ENCODE measurements around the gene C3orf18. TPM values are rescaled to one million over a fixed set of nuclear protein-coding genes. Genes with fewer than 3 reads are reported as not detected.

The C3orf18 gene
- total RNA-seq, 1 donor from 2014 or later, result 3.9 TPM

DNA sequence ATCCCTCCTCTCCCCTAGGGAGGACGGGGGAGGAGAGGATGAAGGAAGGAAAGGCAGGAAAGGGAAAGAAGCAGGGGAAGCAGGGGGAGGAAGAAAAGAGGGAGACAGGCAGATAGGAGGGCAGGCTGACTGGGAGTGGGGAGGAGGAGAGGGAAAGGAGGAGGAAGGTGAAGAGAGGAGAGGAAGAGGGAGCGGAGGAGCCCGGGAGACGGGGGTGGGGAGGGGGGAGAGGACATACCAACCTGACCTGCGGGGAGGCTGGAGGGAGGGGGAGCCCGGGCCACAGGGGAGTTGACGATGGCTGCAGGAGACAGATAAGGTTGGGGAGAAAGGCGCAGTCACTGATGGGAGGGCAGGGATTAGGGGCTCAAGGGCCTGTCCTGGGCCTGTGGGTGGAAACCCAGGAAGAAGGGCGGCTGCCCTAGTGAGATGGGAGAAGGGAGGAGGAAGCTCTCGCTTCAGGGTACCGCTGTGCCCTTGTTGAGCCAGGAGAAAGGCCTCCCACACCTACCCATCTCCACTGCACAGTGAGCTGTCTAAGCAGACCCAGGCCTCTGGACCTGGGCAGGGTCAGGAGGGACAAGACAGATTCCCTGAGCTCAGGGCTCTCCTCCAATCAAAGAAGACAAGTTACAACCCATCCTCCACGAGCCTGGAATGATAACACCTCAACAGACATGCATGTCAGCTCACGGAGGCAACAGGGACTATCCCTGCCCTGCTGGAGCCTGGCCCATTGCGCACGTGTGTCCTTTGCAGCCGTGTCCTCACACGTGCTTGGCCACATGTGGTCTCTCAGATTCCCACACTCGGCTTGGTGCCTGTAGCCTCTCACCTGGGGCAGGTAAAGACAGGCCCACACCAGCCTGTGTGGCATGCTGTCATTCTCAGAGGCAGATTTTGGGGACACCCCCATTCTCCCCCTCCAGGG is 27.9 kb downstream of the C3orf18 start:
- Mint-ChIP-seq H3K27me3 (ENCODE audit: unreplicated experiment) (peaks cover 37% of the 10 kb centered on the region), H3K4me3 (ENCODE audit: unreplicated experiment) (no peak overlapping the region), H3K9me3 (ENCODE audit: unreplicated experiment) (no peaks in the 10 kb centered on the region), H3K4me1 (ENCODE audit: unreplicated experiment) (peaks cover under 1% of the 10 kb centered on the region), H3K27ac (ENCODE audit: unreplicated experiment) (no peak overlapping the region), H3K36me3 (ENCODE audit: unreplicated experiment) (no peaks in the 10 kb centered on the region)
- no peak for TF ChIP-seq CTCF (IDR thresholded peaks at IDR 0.05)
- DNase-seq (ENCODE audit: extremely low spot score, unreplicated experiment), result no peak

GRCh38 chr3:50537421-50538129 is 30.0 kb downstream of the C3orf18 start:
- Mint-ChIP-seq H3K4me3 (ENCODE audit: unreplicated experiment) (no peak overlapping the region), H3K36me3 (ENCODE audit: unreplicated experiment) (no peaks in the 10 kb centered on the region), H3K4me1 (ENCODE audit: unreplicated experiment) (peaks cover 9% of the 10 kb centered on the region), H3K27ac (ENCODE audit: unreplicated experiment) (no peak overlapping the region), H3K9me3 (ENCODE audit: unreplicated experiment) (no peaks in the 10 kb centered on the region), H3K27me3 (ENCODE audit: unreplicated experiment) (peaks cover 38% of the 10 kb centered on the region)
- no peak for TF ChIP-seq CTCF (IDR thresholded peaks at IDR 0.05)
- DNase-seq (ENCODE audit: extremely low spot score, unreplicated experiment), result no peak

- H3K36me3 Mint-ChIP-seq (ENCODE audit: unreplicated experiment), result no peaks in the 10 kb centered on the region
- no peaks in the 10 kb centered on the region for H3K9me3 Mint-ChIP-seq (ENCODE audit: unreplicated experiment)
- no peak for TF ChIP-seq CTCF (IDR thresholded peaks at IDR 0.05)
- peaks cover 38% of the 10 kb centered on the region for H3K27me3 Mint-ChIP-seq (ENCODE audit: unreplicated experiment)
- peaks cover 18% of the 10 kb centered on the region for H3K4me1 Mint-ChIP-seq (ENCODE audit: unreplicated experiment)
- H3K4me3 Mint-ChIP-seq (ENCODE audit: unreplicated experiment), result no peak overlapping the region
- DNase-seq (ENCODE audit: extremely low spot score, unreplicated experiment), result no peak
- no peak overlapping the region for H3K27ac Mint-ChIP-seq (ENCODE audit: unreplicated experiment)
Observed at GRCh38 chr3:50536471-50537180, 30.9 kb downstream of the C3orf18 start.

DNA sequence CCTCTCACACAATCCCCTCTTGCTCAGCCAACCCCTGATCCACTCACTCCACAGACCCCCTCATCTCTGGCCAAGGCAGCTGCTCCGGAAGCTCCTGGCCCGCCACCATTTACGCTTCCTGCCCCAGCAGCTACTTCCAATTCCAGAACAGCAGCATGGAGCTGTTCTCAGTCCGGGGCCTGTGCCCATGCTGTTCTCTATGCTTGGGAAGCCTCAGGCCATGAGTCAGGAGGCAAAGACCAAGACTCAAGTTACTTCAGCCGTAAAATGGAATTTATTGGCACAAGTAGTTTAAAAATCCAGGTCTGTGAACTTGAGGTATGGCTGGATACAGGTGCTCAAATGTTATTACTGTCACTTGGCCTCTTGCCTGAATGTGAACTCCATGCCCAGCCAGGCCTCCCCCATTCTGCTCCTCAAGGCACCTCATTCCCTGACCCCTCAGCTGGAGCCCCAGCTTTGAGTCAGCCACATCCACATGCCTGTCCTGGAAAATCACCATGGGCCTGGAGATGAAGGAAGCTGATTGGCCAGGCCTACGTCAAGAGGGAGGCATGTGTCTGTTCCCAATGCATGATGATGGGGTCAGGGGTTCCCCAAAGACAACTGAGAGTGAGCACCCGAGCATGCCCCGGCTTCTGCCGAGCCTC is 32.7 kb downstream of the C3orf18 start:
- H3K4me1 Mint-ChIP-seq (ENCODE audit: unreplicated experiment), result peaks cover 20% of the 10 kb centered on the region
- peak overlapping the region; percentile 35 for H3K27ac Mint-ChIP-seq (ENCODE audit: unreplicated experiment)
- DNase-seq (ENCODE audit: extremely low spot score, unreplicated experiment), result no peak
- no peak overlapping the region for H3K4me3 Mint-ChIP-seq (ENCODE audit: unreplicated experiment)
- H3K9me3 Mint-ChIP-seq (ENCODE audit: unreplicated experiment), result no peaks in the 10 kb centered on the region
- no peak for TF ChIP-seq CTCF (IDR thresholded peaks at IDR 0.05)
- no peaks in the 10 kb centered on the region for H3K36me3 Mint-ChIP-seq (ENCODE audit: unreplicated experiment)
- peaks cover 34% of the 10 kb centered on the region for H3K27me3 Mint-ChIP-seq (ENCODE audit: unreplicated experiment)

Measured in osteocyte (in vitro differentiated cells).